Stimulated activated CD4-positive, alpha-beta T cell treated with anti-CD3 and anti-CD28 coated beads, Interleukin-4, amount 100 ng/mL, for 48 hours (primary cell): Measurements from ENCODE around the gene FLT1.

Experiments
- DNase-seq, 2 donors: peaks; one replicate each; pipeline ENCODE4 v3.0.0-alpha.2; 2020; ENCODE audit warnings: low read depth in 2 of 2

FLT1 gene

DNA sequence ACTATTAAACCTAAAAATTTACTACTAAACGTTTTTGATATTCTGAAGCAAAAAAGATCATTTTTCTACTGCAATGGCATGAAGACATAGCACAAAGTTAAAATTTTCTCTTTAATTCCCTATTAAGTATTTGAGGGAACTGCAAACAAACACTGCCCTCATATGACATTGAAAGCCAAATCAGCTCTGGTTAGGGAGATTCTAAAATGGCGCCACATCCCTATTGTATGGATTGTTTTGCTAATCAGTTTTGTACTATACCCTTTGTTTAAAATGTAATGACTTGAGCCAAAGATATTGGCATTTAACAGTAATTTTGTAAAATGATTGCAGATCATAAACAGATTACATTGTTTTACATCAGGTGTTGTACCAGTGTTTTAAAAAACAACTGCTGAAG is 65.8 kb downstream of the FLT1 start:
- DNase-seq = no peak

DNA sequence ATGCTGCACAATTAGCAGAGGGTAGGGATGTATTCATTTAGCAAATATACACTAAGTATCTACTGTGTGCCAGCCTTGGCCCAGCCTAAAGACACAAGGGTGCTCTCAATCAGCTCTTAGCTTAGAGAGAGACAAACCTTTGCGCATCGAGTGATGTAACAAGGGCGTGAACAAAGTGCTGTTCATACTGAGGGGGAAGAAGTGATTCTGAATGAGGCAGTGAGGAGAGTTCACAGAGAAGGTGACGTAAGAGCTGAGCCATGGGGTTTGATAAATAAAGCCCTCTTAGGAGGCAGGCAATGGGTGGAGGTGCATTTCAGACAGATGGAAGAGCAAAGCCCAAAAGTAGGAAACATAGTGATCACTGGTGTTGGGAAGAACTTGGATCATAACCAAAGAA is 68.5 kb downstream of the FLT1 start:
- DNase-seq = no peak

DNA sequence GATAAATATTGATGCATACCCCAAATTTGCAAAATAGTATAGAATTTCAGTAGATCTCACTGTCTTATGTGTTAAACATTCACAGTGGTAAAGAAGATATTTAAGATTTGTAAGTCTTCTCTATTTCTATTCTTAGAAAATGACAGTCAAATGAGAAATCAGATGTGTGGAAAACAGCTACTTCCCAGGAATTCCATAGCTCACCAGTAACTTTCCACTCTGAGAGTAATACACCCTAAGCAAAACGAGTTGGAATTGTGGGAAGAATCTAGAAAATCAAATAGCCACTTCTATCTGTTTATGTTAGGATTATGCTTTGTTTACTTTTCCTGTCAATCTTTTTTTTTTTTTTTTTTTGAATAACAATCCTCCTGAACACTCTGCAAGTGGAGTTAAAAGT is 69.1 kb downstream of the FLT1 start:
- DNase-seq = no peak

DNA sequence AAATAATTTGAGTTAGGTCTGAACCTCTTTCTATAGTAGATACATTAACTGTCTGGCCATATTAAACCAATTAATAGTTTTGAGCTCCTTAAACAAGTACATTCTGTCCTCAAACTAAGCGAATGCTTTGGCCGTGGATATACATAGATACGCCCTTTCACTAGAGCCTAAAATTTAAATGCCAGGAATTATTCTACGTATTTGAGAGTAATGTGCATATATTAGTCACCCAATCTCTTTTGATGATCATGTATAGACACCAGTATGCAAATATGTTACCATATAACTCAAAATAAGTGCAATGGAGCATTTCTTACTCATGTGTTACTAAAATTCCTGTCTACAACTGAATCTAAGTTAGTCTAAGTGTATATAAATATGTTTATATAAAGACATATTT is 70.4 kb downstream of the FLT1 start:
- no peak for DNase-seq

GRCh38 chr13:28423010-28423409 is 71.9 kb downstream of the FLT1 start:
- no peak for DNase-seq

DNA sequence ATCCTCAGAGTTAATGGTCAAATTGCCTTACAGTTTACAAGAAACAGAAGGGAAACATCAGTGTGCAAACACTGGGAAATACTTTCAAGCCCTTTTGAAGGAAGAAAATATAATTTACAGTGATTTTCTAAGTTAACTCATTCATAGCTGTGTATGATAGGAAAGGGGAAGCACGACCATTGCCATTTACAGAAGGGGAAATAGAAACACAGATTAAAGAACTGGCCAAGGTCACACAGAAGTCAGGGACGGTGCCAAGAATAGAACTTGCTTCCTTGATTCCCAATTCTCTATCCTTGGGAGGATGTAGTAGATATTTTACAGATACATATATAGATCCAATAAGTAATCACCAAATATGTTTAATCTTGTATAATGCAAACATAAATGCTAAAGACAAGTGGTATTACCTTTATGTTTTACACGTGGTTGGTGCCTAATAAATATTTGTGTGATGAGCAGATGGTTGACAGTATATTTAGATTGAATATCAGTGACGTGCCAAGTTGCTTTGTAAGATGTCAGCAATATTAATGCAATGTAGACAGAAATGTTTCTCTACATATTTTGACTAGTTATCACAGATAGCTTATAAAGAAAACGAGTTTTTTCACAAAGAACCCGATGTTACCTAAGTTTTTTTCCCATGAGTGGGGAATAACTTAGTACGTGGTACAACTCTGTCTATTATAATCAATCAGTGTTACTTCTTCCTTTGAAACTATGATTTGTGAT is 73.1 kb downstream of the FLT1 start:
- no peak for DNase-seq

DNA sequence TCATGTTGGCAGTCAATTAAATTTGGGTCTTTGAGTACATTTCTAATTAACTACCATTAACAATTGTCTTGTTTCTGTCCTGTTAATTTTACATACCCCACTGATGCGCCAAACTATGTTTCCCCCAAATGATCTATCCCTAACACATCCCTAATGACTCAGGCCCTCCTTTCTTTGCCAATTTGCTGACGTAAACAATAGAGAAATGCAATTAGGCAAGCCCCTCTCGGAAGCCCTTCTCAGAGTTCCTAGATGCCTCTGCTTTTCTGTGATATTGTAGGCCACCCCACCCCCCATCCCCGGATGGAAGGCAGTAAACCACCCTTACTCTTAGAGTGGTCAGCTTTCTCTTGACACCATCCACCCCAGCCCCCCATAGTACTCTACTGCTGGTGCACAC is 74.2 kb downstream of the FLT1 start:
- no peak for DNase-seq

DNA sequence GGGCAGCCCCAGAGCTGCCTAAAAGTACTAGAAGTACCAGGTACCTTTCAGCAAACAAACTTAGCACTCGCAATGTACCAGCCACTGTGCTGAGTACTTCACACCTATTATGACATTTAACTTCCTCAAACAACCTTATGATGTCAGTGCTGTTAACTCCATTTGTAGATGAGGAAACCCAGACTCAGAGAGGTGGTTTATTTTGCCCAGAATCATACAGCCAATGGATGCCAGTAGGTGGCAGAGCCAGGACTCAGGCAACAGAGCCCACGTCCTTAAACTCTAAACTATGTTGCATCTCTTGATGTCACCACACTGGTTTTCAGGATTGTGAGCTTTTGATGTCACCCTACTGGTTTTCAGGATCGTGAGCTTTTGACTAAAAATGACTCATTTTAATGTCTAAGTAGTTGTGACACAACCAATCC is 78.9 kb downstream of the FLT1 start:
- no peak for DNase-seq

- no peak for DNase-seq
Observed at GRCh38 chr13:28413999-28414398, 80.9 kb downstream of the FLT1 start.

DNA sequence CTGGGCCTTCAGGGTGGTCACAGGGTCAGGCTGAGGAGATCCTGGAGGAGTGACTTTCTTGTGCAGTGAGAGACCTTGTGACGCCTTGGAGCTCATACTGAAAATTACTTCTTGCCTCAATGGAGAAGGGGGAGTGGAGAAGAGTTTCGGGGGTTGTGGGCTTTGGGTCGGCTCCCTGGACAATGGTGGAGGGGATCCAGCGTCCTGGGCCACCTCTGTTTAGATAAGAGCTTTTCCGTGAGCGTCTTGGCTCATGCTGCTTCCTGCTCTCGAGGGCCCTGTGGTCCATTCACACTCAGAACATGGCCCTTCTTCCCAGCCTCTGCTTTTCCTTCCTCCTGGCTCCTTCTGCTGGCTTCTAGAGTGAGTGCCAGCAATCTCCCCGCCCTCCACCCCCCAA is 81.9 kb downstream of the FLT1 start:
- no peak for DNase-seq

DNA sequence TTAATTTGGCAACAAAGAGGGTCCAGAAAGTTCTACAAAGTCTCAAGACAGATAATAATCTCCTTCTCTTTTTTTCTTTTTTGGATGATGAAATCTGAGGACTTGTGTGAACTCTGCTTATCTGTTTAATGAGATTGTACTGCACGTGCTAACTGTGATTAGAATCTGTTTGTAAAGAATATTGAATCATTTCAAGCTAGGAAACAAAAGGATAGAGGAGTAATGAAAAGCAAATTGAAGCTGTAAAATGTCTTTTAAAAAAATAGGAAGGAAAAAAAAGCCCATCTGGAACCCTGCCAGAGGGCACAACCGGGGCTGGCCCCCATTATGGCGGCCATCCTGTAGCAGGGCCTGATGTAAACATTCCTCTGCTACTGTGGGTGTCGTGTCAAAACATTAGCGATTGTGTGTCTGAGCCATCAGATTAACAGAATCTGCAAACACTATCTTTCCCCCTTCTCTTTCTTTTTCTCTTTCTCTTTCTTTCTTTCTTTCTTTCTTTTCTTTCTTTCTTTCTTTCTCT is 83.0 kb downstream of the FLT1 start:
- DNase-seq = no peak

GRCh38 chr13:28410096-28410495 is 84.8 kb downstream of the FLT1 start:
- DNase-seq = no peak

- DNase-seq = no peak
Observed at GRCh38 chr13:28409648-28410047, 85.3 kb downstream of the FLT1 start.

- DNase-seq = no peak
Observed at GRCh38 chr13:28408863-28409262, 86.1 kb downstream of the FLT1 start.

GRCh38 chr13:28408235-28408848 is 86.6 kb downstream of the FLT1 start:
- DNase-seq = no peak

DNA sequence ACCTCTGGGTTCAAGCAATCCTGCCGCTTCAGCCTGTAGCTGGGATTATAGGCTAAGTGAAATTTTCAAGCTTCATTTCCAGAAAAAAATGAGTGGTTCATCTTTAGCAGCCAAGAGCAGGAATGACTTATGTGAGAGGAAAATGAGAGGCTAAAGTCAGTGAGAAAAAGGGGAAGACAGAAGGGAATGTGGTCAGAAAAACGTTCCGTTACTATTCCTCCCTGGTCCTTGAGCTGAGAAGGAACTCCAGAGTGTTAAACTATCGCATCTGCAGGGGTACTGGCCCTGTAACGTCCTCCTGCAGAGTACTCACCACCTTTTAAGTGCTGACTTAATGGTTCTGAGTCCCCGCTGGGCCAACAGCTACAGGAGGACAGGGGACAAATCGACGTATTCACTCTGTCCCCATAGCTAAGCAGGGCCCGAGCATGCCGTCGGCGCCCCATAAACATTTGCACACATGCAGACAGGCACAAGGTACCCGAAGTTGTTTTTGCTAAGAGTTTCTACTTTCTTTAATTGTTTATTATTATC is 88.1 kb downstream of the FLT1 start:
- no peak for DNase-seq

DNA sequence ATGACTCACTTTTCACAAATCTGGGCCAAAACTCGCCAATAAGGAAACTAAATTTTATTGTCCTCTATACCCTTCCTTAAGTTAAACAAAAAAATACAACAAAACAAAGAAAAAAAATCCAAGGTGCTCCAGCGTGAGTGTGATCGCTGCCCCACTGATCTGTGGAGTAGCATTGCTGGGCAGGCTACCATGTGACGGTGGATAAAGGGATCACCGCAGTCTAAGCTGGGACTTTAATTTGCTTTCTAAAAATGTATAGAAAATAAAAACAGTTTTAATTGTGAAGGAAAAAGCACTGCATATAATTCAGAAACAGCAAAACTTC is 92.9 kb downstream of the FLT1 start:
- no peak for DNase-seq

DNA sequence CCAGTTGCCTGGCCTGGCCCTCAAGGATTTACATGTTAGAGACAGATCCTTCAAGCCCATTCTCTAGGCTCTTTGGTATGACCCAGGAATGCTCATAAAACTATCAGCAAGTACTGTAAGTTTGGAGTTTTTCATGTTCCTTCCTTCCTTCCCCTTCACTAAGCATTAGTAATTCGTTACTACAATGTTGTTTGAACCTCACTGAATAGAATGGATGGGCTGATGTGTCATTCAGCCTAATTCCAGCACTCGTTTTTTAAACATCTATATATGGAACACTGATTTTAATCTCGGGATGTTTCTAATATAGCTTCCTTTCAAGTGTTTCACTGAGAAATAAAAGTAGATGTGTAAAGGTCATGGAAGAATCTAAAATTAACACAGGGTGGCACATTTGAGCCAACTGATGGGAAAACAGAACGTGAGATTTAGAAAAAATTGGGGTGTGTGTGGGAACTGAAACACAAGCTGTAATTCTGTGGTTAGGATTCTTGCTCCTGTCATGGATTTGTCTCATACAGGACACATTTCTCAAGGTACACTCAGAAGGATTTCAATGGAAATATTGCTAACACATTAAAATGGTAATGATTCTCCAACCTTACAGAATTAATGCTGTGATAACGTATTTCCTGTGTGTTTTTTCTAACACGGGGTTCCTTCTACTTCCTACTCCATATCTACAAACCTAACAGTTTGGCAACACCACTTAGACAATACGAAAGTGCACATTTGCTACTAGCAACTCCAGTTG is 93.4 kb downstream of the FLT1 start:
- DNase-seq = no peak

GRCh38 chr13:28396053-28396452 is 98.9 kb downstream of the FLT1 start:
- DNase-seq = no peak

DNA sequence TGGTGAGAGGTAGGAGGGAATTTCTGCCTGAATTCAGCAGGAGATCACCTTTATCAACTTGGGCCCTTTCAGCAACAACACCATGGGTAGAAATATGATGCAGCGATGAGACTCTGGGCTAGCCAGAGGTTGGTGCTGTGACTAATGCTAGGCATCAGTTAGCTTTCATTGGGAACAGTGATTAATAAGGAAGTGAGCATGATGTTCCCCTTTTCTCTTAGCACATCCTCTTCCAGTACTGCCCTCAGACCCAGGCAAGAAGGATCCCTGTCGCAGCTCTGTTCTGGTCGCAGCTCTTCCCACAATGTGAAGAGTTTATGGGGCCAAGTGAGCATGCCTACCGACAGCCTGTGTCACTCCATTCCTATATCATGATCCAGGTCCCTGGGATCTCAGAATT is 100.5 kb downstream of the FLT1 start:
- DNase-seq = no peak

- no peak for DNase-seq
Observed at GRCh38 chr13:28392896-28393505, 101.9 kb downstream of the FLT1 start.

- no peak for DNase-seq
Observed at GRCh38 chr13:28392428-28392827, 102.5 kb downstream of the FLT1 start.
